ENCODE data around the gene DDX1. TPM values are rescaled to one million over a fixed set of nuclear protein-coding genes. Genes with fewer than 3 reads are reported as not detected.

DDX1 gene
- total and polyA plus RNA-seq, 8 donors, result 26.8 to 98.2 (median 54.7) TPM

- Histone ChIP-seq H3K9me3 (no peaks in the 10 kb centered on the region), H3K27ac (no peak overlapping the region), H3K4me1 (peaks cover 0 to 6% (median 0%) of the 10 kb centered on the region in 4 donors), H3K4me3 (no peak overlapping the region), H3K27me3 (no peaks in the 10 kb centered on the region), H3K36me3 (peaks cover 50 to 97% (median 92%) of the 10 kb centered on the region in 4 donors)
- TF ChIP-seq, protein P1, sequence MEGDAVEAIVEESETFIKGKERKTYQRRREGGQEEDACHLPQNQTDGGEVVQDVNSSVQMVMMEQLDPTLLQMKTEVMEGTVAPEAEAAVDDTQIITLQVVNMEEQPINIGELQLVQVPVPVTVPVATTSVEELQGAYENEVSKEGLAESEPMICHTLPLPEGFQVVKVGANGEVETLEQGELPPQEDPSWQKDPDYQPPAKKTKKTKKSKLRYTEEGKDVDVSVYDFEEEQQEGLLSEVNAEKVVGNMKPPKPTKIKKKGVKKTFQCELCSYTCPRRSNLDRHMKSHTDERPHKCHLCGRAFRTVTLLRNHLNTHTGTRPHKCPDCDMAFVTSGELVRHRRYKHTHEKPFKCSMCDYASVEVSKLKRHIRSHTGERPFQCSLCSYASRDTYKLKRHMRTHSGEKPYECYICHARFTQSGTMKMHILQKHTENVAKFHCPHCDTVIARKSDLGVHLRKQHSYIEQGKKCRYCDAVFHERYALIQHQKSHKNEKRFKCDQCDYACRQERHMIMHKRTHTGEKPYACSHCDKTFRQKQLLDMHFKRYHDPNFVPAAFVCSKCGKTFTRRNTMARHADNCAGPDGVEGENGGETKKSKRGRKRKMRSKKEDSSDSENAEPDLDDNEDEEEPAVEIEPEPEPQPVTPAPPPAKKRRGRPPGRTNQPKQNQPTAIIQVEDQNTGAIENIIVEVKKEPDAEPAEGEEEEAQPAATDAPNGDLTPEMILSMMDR (IDR thresholded peaks at IDR 0.05), result no peak
- TF ChIP-seq EP300 (IDR thresholded peaks at IDR 0.05) (no peak), POLR2AphosphoS5 (IDR thresholded peaks at IDR 0.05) (no peak), POLR2A (IDR thresholded peaks at IDR 0.05) (no peak)
- DNase-seq, result no peak
- intact Hi-C loops (cut with DNase I; ENCODE audit: low total_unique reads), result no loop called here
- 95 to 100% (median 96%) methylated on average over 8 to 11 of the region's 11 CpGs for WGBS, 5 donors
Observed at GRCh38 chr2:15619076-15619475, 27.4 kb downstream of the DDX1 start.

DNA sequence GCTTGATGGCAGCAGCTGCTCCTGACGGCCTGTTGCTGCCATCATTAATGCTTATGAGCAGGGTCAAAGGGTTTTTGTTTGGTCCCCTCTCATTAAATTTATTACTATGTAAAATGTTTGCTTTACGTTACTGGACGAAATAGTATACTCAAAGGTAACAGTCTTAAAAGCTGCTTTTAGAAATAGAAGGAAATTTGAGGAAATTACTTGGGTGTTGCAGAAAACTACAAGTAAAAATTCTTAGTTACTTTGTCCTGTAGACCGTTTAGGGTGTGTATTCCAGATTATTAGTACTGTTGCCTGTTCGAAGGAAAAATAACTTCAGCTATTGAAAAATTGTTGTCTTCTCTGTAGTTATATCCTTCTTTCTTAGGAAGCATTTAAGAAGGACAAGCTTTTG, 27.8 kb downstream of the DDX1 start:
- intact Hi-C loops (cut with DNase I; ENCODE audit: low total_unique reads), result no loop called here
- Histone ChIP-seq H3K4me3 (no peak overlapping the region), H3K4me1 (peaks cover 0 to 6% (median 0%) of the 10 kb centered on the region in 4 donors), H3K27me3 (no peaks in the 10 kb centered on the region), H3K27ac (no peak overlapping the region), H3K36me3 (peaks cover 55 to 97% (median 92%) of the 10 kb centered on the region in 4 donors), H3K9me3 (no peaks in the 10 kb centered on the region)
- no peak for TF ChIP-seq EP300 (IDR thresholded peaks at IDR 0.05)
- TF ChIP-seq, protein P1 (IDR thresholded peaks at IDR 0.05), result no peak
- TF ChIP-seq POLR2AphosphoS5 (IDR thresholded peaks at IDR 0.05), result no peak
- TF ChIP-seq POLR2A (IDR thresholded peaks at IDR 0.05), result no peak
- WGBS, 5 donors, result 74 to 77% (median 76%) methylated on average over 5 of the region's 5 CpGs
- DNase-seq, result no peak

DNA sequence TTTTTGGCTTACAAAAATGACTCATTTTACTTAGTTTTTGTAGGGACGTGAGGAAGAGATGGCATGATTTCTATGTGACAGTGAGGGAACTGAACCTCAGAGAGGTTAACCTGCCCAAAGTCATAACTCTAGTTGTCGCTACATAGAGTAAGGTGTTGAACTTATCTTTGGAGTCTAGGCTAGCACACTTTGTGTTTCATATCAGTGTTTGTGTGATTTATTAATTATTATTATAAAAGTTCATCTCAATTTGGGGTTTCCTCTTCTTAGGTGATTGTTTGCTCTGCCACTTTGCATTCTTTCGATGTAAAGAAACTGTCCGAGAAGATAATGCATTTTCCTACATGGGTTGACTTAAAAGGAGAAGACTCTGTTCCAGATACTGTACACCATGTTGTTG, 28.3 kb downstream of the DDX1 start:
- intact Hi-C loops (cut with DNase I; ENCODE audit: low total_unique reads), result no loop called here
- Histone ChIP-seq H3K36me3 (peaks cover 56 to 98% (median 93%) of the 10 kb centered on the region in 4 donors), H3K4me1 (peaks cover 0 to 4% (median 0%) of the 10 kb centered on the region in 4 donors), H3K9me3 (no peaks in the 10 kb centered on the region), H3K4me3 (no peak overlapping the region), H3K27me3 (no peaks in the 10 kb centered on the region), H3K27ac (no peak overlapping the region)
- 92 to 96% (median 94%) methylated on average over 4 of the region's 4 CpGs for WGBS, 5 donors
- no peak for DNase-seq
- no peak for TF ChIP-seq POLR2A (IDR thresholded peaks at IDR 0.05)
- no peak for TF ChIP-seq EP300 (IDR thresholded peaks at IDR 0.05)
- TF ChIP-seq POLR2AphosphoS5 (IDR thresholded peaks at IDR 0.05), result no peak
- TF ChIP-seq, protein P1 (IDR thresholded peaks at IDR 0.05), result no peak

DNA sequence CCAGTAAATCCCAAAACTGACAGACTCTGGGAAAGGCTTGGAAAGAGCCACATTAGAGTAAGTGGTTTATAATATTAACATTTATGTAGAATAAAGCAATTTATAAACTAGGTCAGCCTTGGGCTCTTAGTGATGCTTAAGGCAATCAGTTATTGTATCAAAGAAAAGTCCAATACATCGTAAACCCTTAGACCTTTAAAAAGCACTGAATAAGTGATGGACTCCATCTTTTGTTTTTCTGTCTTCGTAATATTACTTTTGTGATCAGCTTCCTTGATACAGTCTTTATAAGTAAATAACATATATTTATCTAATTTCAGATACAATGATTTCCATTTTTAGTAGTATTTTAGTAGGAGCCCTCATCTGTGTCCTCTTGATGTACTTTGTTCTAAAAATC, 28.7 kb downstream of the DDX1 start:
- Histone ChIP-seq H3K27me3 (no peaks in the 10 kb centered on the region), H3K4me1 (no peaks in the 10 kb centered on the region), H3K36me3 (peaks cover 56 to 98% (median 93%) of the 10 kb centered on the region in 4 donors), H3K9me3 (no peaks in the 10 kb centered on the region), H3K4me3 (no peak overlapping the region), H3K27ac (no peak overlapping the region)
- DNase-seq, result no peak
- intact Hi-C loops (cut with DNase I; ENCODE audit: low total_unique reads), result no loop called here
- WGBS, 5 donors, result 93 to 100% (median 96%) methylated on average over 2 of the region's 2 CpGs
- TF ChIP-seq POLR2A (IDR thresholded peaks at IDR 0.05) (no peak), POLR2AphosphoS5 (IDR thresholded peaks at IDR 0.05) (no peak), EP300 (IDR thresholded peaks at IDR 0.05) (no peak)
- TF ChIP-seq, protein P1 (IDR thresholded peaks at IDR 0.05), result no peak
